Fibroblast of lung (primary cell): ENCODE results near the gene CP. TPM values are rescaled to one million over a fixed set of nuclear protein-coding genes. Genes with fewer than 3 reads are reported as not detected.

Experiments
- DNase-seq, 2 donors: peaks; one replicate each; pipeline versions ENCODE4 v3.0.0 to v3.0.0-alpha.2; 2010; ENCODE audit warnings: low read depth in 2 of 2
- H2AFZ ChIP-seq: 2 replicates; pipeline ENCODE4 v1.5.1; 2012; ENCODE audit warnings: low read length, control low read depth, inconsistent platforms
- H3K27ac ChIP-seq: 2 replicates; pipeline ENCODE4 v1.5.1; 2011; ENCODE audit warnings: low read length, control low read depth; ENCODE audit not compliant: insufficient read depth
- H3K27me3 ChIP-seq: 2 replicates; pipeline ENCODE4 v1.5.1; 2011; ENCODE audit warnings: mild to moderate bottlenecking, low read length; ENCODE audit not compliant: control insufficient read depth, insufficient read depth
- H3K36me3 ChIP-seq: 2 replicates; pipeline ENCODE4 v1.5.1; 2011; ENCODE audit warnings: low read length; ENCODE audit not compliant: control insufficient read depth, insufficient read depth
- H3K4me1 ChIP-seq: 2 replicates; pipeline ENCODE4 v1.5.1; 2011; ENCODE audit warnings: low read length; ENCODE audit not compliant: control insufficient read depth, insufficient read depth; ENCODE audit errors: extremely low read depth
- H3K4me2 ChIP-seq: 2 replicates; pipeline ENCODE4 v1.5.1; 2011; ENCODE audit warnings: low read length, control low read depth; ENCODE audit not compliant: insufficient read depth; ENCODE audit errors: extremely low read depth
- H3K4me3 ChIP-seq, 4 experiments: fragments of 200-600 bp in 1 of 4; sonication (generic) in 1 of 4; replicated peaks in 1 of 4; 2 replicates each; pipeline ENCODE4 v1.5.1; 2011 to 2016; ENCODE audit warnings: low read length in 4 of 4, low read depth in 3 of 4, mild to moderate bottlenecking in 3 of 4, control low read depth in 2 of 4, inconsistent platforms in 1 of 4, mixed read lengths in 1 of 4; ENCODE audit not compliant: insufficient read depth in 1 of 4; ENCODE audit errors: control extremely low read depth in 1 of 4
- H3K79me2 ChIP-seq: 2 replicates; pipeline ENCODE4 v1.5.1; 2012; ENCODE audit warnings: mild to moderate bottlenecking, low read length, inconsistent platforms; ENCODE audit not compliant: control insufficient read depth, insufficient read depth
- H3K9ac ChIP-seq: 2 replicates; pipeline ENCODE4 v1.5.1; 2011; ENCODE audit warnings: mild to moderate bottlenecking, low read length, control low read depth; ENCODE audit not compliant: insufficient read depth
- H3K9me3 ChIP-seq: 2 replicates; pipeline ENCODE4 v1.5.1; 2012; ENCODE audit warnings: low read depth, low read length; ENCODE audit not compliant: control insufficient read depth, insufficient read depth
- H4K20me1 ChIP-seq: 2 replicates; pipeline ENCODE4 v1.5.1; 2011; ENCODE audit warnings: low read length; ENCODE audit not compliant: control insufficient read depth, insufficient read depth; ENCODE audit errors: extremely low read depth
- CTCF ChIP-seq, 2 donors: IDR thresholded peaks in 1 of 2; conservative IDR thresholded peaks in 1 of 2; 1 replicate in 1 of 2; 2 replicates in 1 of 2; pipeline ENCODE4 v1.5.1; 2011 to 2012; ENCODE audit warnings: low read length in 2 of 2, control low read depth in 1 of 2, inconsistent platforms in 1 of 2, low read depth in 1 of 2, mild to moderate bottlenecking in 1 of 2
- EZH2 ChIP-seq: IDR thresholded peaks from 2 replicates; pipeline ENCODE4 v1.5.1; 2012; ENCODE audit warnings: low read length, control low read depth, mild to moderate bottlenecking; ENCODE audit errors: missing control alignments
- polyA plus RNA-seq, 2 donors: library from polyadenylated mRNA; depleted of rRNA in 1 of 2; stranded (reverse) in 1 of 2; unstranded in 1 of 2; fragments of >200 nt; gene quantifications; 2 replicates each; pipeline ENCODE4 v1.2.1, GENCODE V29; 2011 to 2012; ENCODE audit warnings: missing spikeins in 1 of 2
- total RNA-seq: library from RNA; depleted of rRNA; stranded (reverse); fragments of >200 nt; gene quantifications from 2 replicates; pipeline ENCODE4 v1.2.1, GENCODE V29; 2014

Gene CP
- total and polyA plus RNA-seq, 2 donors (not counting 1 experiment from before 2014, with no cell fraction given), result 0.03 TPM; not detected in 1

- Histone ChIP-seq H3K27me3 (no peaks in the 10 kb centered on the region), H3K4me2 (no peak overlapping the region), H3K4me1 (no peaks in the 10 kb centered on the region), H3K36me3 (peaks cover 5% of the 10 kb centered on the region), H3K4me3 (no peak overlapping the region), H3K27ac (no peak overlapping the region), H3K9ac (no peak overlapping the region), H3K9me3 (no peaks in the 10 kb centered on the region), H2AFZ (no peak overlapping the region), H3K79me2 (no peaks in the 10 kb centered on the region), H4K20me1 (no peaks in the 10 kb centered on the region)
- no peak for DNase-seq
- TF ChIP-seq EZH2 (no peak), CTCF (conservative IDR thresholded peaks at IDR 0.05 in 1 of 2, IDR thresholded peaks at IDR 0.05 in 1 of 2; ENCODE audit: low read depth in 1 of 2, low read length in 2 of 2) (no peak)
Observed at GRCh38 chr3:149162007-149162406, 59.6 kb downstream of the CP start.

- Histone ChIP-seq H3K9ac (no peak overlapping the region), H3K9me3 (no peaks in the 10 kb centered on the region), H3K79me2 (no peaks in the 10 kb centered on the region), H3K4me3 (no peak overlapping the region), H3K36me3 (peaks cover 5% of the 10 kb centered on the region), H3K4me1 (no peaks in the 10 kb centered on the region), H4K20me1 (no peaks in the 10 kb centered on the region), H3K27me3 (no peaks in the 10 kb centered on the region), H3K27ac (no peak overlapping the region), H3K4me2 (no peak overlapping the region), H2AFZ (no peak overlapping the region)
- no peak for TF ChIP-seq EZH2
- no peak for TF ChIP-seq CTCF (conservative IDR thresholded peaks at IDR 0.05 in 1 of 2, IDR thresholded peaks at IDR 0.05 in 1 of 2; ENCODE audit: low read depth in 1 of 2, low read length in 2 of 2)
- no peak for DNase-seq
Observed at GRCh38 chr3:149160754-149161300, 60.8 kb downstream of the CP start.

- Histone ChIP-seq H4K20me1 (no peaks in the 10 kb centered on the region), H3K4me3 (no peak overlapping the region), H3K4me2 (no peak overlapping the region), H3K9ac (no peak overlapping the region), H2AFZ (no peak overlapping the region), H3K27ac (no peak overlapping the region), H3K27me3 (no peaks in the 10 kb centered on the region), H3K79me2 (no peaks in the 10 kb centered on the region), H3K9me3 (no peaks in the 10 kb centered on the region), H3K36me3 (no peaks in the 10 kb centered on the region), H3K4me1 (no peaks in the 10 kb centered on the region)
- DNase-seq, result no peak
- no peak for TF ChIP-seq EZH2
- no peak for TF ChIP-seq CTCF (conservative IDR thresholded peaks at IDR 0.05 in 1 of 2, IDR thresholded peaks at IDR 0.05 in 1 of 2; ENCODE audit: low read depth in 1 of 2, low read length in 2 of 2)
Observed at GRCh38 chr3:149153402-149153801, 68.2 kb downstream of the CP start.
